ENCODE measurements around the gene RTRAF.

Gene RTRAF

DNA sequence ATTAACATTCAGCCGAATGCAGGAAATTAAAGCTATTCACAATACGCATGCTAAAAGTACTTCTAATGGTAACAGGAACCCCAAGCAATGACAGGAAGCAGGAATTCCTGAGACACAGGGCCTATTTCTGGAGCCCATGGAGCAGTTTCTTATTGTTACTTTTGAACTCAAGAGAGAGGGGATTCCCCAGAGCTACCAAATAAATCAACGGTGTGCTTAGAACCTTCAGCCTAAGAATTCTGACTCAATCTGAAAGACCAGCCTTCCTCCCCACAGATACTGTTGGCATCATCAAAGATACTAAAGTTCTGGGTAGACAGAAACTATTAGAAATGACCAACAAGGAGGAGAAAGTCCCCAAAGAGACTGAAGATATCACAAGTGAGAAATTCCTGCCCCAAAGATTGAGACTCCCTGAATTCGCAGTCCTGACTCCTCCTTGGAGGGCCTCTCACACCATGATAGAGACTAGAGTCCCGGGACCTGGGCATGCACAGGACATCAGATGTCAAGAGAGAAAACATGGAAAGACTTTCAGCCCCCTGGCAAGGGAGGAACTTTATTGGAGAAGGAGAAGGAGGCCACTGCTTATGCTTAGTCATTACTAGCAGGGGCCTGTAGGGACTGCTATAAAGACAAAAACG lies 32.7 kb downstream of the RTRAF start:
- no peak for FAIRE-seq

DNA sequence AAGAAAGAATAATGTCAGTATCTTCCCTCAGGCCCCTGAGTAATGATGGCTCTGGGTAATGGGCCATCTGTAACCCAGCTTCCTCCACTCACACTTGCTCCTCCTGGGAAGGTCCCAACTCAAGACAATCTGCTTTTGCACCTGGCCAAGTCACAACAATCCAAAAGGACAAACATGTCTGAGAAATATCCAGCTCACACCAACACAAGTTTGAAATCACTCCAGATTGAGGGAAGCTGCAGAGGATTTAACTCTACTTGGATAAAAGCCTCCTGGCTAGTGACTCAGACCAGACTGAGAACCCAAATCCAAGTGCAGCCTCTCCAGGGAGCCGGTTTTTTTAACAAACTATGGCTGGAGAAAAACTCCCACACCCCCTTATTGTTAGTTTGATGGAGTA lies 34.2 kb downstream of the RTRAF start:
- FAIRE-seq, result no peak

DNA sequence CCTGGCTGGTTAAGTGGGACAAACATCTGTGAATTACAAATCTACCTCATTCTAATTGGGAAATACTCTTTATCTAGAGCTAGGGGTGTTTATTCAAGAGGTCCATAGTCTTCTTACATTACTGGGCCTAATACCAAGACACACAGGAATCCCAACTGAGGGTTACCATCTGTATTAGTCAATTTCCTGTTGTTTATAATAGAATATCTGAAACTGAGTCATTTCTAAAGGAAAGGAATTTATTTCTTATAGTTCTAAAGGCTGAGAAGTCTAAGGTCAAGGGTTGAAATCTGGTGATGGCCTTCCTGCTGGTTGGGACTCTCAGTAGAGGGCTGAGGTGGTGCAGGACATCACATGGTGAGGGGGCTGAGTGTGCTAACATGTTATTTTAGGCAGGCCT lies 36.0 kb downstream of the RTRAF start:
- no peak for FAIRE-seq

DNA sequence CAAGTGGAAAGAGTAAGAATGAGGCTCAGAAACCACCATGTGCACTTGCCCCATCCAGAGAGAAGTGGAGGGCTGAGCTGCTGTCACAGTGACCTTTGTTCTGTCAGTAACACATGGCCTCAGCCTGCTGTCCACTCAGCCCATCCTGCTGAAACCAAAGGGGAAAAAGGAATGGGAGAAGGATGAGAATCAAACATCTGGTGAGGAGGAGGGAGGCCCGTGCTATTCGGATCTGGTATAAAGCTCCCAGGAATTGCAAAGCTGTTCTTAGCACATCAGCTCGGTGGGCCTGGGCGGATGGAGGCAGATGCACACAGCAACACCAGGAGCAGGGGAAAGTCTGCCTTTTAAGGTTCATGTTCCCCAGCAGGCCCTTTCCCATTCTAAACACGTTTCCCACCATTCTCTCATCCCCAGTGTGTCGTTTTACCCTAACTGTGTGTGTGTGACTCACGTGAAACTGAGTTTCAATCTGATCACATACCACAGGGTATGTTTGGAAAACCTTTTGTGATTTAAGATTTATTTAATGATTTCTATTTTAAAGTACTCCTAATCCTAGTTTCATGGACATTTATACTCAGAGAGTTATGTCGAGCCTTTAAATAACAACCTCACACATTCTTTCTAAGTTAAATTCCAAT lies 36.8 kb downstream of the RTRAF start:
- no peak for FAIRE-seq

DNA sequence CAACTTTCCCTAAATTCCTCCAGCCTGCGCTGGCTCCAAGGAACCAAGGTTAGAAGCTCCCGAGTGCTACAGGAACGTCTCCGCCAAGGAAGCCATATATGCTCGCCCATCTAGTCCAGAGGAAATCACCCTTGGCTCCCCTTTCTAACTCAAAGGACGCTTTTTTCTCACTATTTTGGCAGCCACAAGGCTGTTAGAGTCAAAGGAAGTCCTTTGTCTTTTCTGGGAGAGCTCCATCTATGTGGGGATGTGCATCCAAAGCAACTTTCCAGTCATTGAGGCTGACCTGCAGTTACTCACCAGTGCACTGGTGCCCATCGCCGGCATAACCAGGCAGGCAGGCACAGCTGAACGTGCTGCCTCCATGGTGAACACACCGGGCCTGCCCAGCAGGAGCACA lies 37.6 kb downstream of the RTRAF start:
- no peak for FAIRE-seq

DNA sequence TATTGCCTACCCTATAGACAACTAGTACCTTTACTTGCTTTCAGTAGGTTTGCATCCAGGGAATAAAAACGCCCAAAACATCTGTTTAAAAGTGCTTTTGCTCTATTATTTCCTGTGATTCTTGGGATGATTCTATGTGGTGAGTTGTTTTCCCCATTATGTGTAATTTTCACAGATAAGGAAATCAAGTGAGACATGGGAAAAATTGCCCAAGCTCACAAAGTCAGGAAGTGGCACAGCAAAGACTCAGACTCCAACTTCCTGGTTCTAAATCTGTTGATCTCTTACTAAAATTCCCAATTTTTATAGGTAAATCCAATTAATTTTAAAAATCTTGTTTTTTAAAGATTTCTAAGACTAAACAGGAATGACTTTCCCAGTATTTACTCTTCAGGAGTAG lies 40.5 kb downstream of the RTRAF start:
- no peak for FAIRE-seq

DNA sequence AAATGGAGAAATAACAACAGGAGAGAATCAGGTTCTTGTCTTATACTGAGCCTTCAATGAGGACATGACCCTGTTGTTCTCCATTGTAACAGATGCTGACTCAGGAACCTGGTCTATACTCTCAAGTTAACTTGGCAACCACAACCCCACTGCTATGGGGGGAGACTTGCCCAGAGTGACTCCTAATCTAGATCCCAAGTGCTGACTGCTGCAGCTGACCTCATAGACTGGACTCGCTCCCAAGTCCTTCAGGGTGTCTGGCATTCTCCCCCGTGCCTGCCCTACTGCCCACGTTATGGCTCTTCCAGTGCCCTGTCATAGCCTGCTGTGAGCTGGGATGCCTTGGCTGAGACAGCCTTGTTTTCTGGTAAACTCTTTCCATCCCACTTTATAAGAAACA lies 42.4 kb downstream of the RTRAF start:
- FAIRE-seq, result no peak

DNA sequence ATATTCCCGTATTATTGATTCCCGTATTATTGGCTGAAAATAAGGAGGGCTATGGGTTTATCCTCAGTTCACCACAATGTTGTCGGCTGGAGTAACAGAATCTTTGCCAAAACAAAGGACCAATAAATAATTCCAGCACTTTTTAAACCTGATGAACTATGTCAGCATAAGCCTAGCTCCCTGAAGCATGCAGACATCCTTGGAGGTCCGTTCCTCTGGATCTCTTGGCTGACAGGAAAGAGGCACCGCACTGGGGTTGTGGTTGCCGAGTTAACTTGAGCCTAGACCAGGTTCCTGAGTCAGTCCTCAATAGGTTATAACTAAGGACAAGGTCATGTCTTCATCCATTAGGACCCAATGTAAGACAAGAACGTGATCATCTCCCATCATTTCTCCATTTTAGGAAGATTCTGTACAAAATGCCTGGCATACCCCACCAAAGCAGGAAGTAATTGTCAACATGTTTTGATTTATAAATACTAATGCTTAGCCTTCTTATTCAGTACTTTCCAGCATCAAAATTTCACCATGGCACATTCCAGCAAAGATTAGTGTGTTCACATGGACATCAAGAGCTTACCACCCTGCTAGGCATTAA lies 43.0 kb downstream of the RTRAF start:
- FAIRE-seq, result no peak

DNA sequence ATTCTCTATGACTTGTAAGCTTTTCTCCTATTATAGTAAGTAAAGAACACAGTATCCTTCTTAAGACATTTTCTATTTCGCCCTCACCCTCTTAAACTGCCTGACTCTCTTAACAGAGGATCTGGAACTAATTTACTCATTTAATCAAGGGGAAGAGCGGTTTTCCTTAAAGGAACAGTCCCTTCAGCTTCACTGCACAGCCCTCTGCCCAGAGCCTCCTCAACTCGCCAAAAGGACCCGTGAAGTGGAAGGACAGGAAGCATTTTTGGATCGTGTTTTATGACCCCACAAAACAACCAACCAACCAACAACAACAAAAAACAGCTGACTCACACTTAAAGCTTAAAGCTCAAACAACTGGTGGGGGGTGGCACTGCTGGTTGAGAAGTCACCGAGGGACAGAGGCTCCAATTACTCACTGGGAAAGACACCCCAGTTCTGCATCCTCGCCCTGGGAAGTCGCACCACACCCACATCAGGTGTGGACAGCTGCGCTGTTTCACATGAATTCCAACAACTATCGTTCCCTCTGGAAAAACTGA lies 43.8 kb downstream of the RTRAF start:
- FAIRE-seq, result no peak

DNA sequence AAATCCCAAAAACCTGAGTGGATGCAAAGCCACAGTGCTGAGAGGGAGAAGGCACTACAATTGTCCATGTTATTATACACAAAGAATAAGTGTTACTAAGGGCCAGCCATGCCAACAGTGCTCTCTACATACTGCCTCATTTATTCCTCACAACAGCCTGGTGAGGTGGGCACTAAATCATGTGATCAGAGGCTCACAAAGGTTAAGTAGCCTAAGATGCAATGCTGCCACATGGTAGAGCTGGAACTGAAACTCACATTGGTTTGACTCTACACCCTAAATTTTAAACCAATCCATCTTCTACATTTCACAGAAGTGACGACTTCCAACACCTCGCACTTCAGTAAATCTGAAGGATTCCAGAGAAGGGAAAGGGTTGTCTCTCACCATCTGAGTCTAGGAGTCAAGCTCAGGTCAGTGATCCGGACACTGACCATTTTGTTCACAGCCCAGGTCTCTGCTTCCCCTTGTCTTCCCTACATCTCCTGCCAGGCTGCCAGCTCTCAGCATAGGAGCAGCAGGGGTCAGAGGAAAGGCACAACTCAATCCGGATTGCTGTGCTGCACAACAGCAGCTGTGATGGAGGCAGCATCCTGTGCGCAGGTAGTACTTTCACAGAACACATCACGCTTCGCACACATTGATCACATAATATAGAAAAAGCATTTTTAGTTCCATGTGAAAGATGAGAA lies 49.9 kb downstream of the RTRAF start:
- FAIRE-seq, result no peak

DNA sequence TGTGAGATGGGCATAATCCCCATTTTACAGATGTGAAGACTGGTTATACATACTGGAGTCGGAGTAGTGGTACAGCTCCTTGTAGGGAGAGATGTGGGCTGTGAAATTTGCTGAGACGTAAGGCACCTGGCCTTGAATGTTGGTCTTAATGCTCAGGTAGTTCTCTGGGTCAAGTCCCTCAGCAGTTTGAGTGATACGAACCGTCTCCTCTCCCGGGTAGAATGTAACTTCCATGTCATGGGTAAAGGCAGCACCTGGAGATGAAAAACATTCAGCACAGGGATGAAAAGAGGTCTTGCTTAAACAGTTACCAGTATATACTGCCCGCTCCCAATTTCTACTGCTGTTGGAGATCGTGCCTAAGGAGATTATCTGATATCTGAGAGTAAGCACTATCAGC lies 51.3 kb downstream of the RTRAF start:
- FAIRE-seq, result no peak

DNA sequence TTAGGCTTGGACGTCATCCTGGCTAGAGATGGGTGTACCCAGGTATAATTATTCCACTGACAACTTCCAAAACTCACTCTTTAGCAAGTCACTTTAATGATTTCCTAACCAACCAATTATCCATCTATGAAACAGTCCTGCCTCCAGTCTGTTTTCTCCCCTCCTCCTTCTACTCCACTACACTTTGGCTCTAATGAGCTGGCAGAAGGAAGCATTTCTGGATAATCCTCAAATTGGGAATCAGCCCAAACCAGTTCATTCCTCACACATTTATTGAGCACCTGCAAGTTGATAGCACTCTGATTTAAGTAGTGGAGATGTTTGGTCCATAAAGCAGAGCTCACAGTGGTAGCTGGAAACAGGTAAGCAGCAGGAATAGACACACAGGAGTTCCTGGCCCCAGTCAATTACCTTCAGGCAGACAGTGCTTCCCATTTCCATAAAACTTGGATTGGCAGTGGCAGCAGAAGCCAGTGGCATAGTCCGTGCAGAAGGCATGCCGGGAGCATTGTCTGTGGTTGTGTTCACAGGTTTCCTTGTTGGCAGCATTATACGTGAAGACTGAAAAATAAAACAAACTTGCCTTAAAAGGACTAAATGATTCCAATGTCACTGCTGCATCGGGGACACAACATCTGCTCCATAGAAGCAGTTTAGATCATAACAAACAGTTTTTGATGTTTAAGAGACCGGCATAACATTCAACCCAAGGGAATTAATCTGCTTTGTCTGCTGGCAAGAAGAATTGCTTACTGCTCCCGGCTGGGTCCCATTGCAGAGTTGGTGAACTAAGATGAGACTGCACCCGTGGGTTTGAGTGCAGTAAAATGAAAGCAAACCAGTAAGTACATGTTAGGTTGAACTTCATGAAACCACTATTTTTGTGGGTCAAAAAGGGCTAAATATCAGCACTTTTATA lies 53.3 kb downstream of the RTRAF start:
- FAIRE-seq, result no peak

DNA sequence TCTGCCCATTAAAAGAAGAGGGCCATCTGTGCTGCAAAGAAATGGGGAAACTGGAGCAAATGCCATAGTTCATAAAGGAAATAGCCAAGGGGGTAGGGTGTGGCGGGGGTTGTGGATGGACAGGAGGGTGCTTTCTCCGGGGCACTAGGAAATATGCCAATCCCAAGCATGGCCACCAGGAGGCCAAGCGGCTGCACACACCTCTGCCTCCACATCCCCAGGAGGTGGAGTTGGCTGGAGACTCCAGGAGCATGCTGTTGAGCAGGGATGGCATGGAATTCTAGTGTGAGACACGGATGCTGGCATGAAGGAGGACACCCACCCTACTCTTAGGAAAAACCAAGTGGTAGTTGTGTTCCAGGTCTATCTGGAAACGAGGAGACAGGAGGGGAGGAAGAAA lies 54.3 kb downstream of the RTRAF start:
- no peak for FAIRE-seq

DNA sequence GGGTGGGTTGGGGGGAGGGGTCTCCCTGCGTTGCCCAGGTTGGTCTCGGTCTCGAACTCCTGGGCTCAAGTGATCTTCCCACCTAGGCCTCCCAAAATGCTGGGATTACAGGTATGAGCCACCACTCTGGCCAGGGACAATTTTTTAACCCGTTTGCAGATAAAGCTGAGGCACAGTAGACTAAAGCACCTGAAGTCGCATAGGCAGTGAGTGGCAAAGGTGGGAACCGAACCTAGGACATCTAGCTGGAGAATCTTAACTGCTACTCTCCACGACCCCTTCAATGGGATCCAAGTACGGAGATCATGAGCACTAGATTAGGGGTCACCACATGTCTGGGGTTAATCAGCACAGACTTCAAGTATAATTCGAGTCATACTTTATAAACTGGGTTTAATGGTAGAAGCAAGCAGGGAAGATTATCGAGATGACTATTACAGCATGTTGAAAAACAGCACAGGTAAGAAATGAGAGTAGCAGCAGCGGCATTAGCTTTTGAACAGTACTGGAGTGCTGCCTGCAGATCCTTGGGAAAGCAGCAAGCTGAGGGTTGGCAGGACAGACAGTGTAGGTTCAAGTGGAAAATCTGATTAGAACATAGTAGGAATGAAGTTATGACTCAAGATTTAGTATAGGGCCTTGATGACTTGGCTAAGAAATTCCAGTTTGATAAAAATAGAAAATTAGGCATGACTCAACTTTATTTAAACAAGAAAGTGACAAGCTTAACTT lies 55.6 kb downstream of the RTRAF start:
- FAIRE-seq, result no peak

DNA sequence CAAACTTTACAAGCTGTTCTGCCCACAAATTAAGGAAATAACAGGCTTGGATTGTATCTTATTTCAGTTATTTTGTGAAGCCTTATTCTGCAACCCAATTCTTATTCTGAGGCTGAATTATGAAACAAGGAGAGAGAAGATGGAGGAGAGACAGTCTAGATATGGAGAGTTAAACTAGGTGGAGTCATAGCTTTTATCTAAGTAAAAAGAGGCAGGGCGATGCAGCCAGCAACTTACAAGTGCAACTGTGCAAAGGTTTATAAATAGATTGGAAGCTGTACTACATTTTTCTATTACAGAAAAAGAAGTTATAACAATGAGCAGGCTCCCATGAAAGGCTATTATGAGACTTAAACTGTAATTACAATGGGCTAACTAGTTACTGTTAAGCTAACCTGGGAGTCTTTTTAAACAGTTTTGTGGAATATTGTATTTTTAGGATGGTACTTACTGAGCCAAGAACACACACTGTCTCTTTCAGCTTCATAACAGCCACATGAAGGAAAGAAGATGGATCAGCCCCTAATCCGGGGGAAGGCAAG lies 57.1 kb downstream of the RTRAF start:
- FAIRE-seq, result no peak

DNA sequence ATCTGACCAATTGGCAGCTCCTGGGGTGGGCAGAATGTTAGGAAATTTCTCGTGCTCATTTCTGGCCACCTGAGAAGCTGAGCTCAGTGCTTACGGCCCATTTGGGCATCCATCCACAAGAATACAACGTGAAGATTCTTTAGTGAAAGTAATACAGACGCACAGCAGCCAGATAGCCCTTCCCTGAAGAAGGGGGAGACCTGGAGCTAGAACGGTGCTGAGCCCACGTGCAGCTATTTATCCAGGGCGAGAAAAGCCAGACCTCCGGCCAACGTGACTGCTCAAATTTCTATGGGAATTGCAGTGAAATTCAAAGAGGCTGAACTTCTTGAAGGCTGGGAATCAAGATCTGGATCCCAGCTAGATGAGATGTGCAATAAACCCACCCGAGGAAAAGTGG lies 58.8 kb downstream of the RTRAF start:
- FAIRE-seq, result no peak

DNA sequence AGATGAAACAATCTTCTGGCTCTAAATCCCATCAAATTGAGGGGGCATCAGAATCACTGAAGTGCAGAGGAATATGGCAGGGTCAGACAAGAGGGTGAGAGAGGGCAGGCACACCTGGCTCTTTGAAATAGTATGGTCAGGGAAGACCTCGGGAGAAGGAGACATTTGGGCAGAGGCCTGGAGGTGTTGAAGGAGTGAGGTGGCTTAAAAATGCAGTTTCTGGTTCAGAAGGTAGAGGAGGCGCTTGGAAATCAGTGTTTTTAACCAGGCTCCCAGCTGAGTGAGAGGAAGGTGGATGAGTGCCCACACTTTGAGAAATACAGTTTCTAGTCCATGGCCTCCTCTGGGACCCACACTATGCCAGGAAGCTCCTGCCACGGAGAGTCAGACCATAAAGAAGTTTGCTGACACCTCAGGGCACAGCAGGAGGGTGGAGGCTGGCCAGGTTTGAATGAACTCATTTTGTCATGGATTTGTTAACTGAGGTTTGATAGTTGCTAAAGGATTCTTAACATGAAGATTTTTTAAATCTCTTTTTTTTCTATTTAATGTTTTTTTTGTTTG lies 59.4 kb downstream of the RTRAF start:
- no peak for FAIRE-seq

DNA sequence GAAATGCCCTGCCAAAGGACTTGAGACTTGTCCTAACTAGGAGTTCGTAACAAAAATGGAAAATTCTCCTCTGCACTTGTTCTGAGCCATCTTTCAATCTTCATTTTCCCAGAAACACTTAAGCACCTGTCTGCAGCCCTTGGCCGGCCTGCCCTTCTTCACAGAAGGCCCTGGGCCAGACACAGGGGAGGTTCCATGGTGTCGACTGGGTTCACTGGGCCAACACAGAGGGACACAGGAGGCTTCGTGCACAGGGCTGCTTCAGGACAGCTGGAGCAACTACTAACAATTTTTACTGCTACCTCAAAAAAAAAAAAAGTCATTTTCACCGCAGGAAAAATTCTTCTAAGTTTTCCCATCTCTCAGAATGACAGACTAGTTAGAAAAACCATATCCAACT lies 59.9 kb downstream of the RTRAF start:
- FAIRE-seq, result no peak

DNA sequence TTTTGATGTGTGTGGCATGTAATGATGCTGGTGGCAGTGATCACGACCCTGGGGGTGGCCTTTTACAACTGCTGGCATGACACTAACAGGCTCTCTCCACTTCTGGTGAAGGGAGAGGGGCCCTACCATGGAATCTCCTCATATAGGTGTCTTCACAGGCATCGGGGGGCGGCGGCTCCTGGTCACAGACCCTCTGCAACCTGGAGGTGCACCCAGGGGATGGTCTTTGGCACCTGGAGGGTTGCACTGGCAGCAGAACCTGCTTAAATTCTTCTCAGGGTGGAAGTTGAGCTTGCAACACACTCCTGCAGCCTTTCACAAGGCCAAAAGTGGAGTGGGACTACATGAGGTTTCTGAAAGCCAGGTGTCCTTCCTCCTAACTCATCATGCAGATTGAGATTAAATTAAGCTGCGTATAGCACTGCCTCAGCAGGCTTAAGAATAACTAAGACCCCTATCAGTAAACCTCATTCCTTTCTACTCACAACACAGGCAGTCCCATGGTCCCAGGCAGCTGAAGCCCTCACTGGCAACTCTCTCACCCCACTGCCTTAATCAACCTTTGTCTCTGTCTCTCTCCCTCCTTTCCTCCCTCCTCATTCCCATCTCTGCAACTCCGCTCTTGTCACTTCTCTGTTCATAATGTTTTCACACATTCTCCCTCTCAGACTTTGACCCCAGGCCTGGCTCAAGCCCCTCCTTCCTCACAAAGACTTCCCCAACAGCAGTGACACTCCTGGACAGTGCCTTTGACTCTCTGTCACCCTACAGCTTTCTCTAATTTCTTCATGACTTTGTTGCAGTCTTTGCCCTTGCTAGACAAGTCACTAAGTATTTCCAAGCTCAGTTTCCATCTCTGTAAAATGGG lies 60.6 kb downstream of the RTRAF start:
- FAIRE-seq, result no peak

DNA sequence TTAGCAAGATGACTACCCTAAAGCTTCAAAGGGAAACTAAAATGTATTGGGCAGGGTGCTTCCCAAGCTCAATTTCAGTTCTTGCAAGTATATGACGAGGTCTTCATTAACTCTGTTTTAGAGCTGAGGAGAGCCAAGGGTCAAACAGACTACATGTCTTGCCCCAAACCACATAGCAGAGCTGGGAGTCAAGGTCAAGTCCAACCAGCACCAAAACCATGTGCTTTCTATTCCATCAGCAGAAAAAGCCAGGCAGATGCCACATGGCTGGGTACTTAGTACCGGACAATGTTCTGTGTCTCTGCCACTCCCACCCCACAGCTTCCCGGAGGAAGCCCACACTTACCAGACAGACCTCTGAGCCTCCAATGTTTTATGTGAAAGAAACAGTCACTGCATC lies 61.9 kb downstream of the RTRAF start:
- FAIRE-seq, result no peak

Measured in A204.1 (cell line).